Measurements from ENCODE around the gene CFAP53. TPM values are rescaled to one million over a fixed set of nuclear protein-coding genes. Genes with fewer than 3 reads are reported as not detected.

CFAP53 gene
- total RNA-seq, 1 donor from 2014 or later, result 0.68 TPM

- TF ChIP-seq CTCF (IDR thresholded peaks at IDR 0.05; ENCODE audit: insufficient read depth, low read depth, low read length) (no peak), EZH2 (IDR thresholded peaks at IDR 0.05; ENCODE audit: insufficient read depth, low read length) (no peak)
- no peak overlapping the region for H3K4me3 Mint-ChIP-seq (ENCODE audit: unreplicated experiment)
- Histone ChIP-seq H3K27me3 (ENCODE audit: insufficient read depth, low read length) (peaks cover 65% of the 10 kb centered on the region), H4K20me1 (ENCODE audit: insufficient read depth, low read length) (no peaks in the 10 kb centered on the region), H3K4me2 (ENCODE audit: low read length) (no peak overlapping the region), H3K4me1 (ENCODE audit: insufficient read depth, low read length) (no peaks in the 10 kb centered on the region), H3K36me3 (ENCODE audit: insufficient read depth, low read length) (no peaks in the 10 kb centered on the region), H2AFZ (ENCODE audit: low read depth, low read length) (no peak overlapping the region), H3K79me2 (ENCODE audit: insufficient read depth, low read length) (no peaks in the 10 kb centered on the region), H3K9me3 (ENCODE audit: insufficient read depth, low read depth, low read length) (no peaks in the 10 kb centered on the region), H3K9ac (ENCODE audit: low read length) (no peak overlapping the region), H3K4me3 (ENCODE audit: insufficient read depth, low read depth, low read length) (no peak overlapping the region), H3K27ac (ENCODE audit: low read depth, low read length) (no peak overlapping the region)
- peaks cover 10% of the 10 kb centered on the region for H3K27me3 Mint-ChIP-seq (ENCODE audit: low read depth, unreplicated experiment)
- DNase-seq (ENCODE audit: low read depth) (peak; percentile 4), FAIRE-seq (no peak)
- H3K4me1 Mint-ChIP-seq (ENCODE audit: low read depth, unreplicated experiment), result peaks cover 15% of the 10 kb centered on the region
- peak overlapping the region; percentile 30 for H3K27ac Mint-ChIP-seq (ENCODE audit: unreplicated experiment)
- H3K9me3 Mint-ChIP-seq (ENCODE audit: unreplicated experiment), result peaks cover 2% of the 10 kb centered on the region
- H3K36me3 Mint-ChIP-seq (ENCODE audit: low read depth, unreplicated experiment), result no peaks in the 10 kb centered on the region
These were observed 75.4 kb downstream of the CFAP53 start for GRCh38 chr18:50190926-50191325.

- TF ChIP-seq EZH2 (IDR thresholded peaks at IDR 0.05; ENCODE audit: insufficient read depth, low read length), result no peak
- no peak for TF ChIP-seq CTCF (IDR thresholded peaks at IDR 0.05; ENCODE audit: insufficient read depth, low read depth, low read length)
- peaks cover 3% of the 10 kb centered on the region for H3K27me3 Mint-ChIP-seq (ENCODE audit: low read depth, unreplicated experiment)
- H3K9me3 Mint-ChIP-seq (ENCODE audit: unreplicated experiment), result peaks cover 2% of the 10 kb centered on the region
These were observed 76.1 kb downstream of the CFAP53 start for GRCh38 chr18:50190236-50190635.

GRCh38 chr18:50189160-50189559 is 77.1 kb downstream of the CFAP53 start:
- Histone ChIP-seq H2AFZ (ENCODE audit: low read depth, low read length) (no peak overlapping the region), H3K4me1 (ENCODE audit: insufficient read depth, low read length) (no peaks in the 10 kb centered on the region), H3K27ac (ENCODE audit: low read depth, low read length) (no peak overlapping the region), H3K4me2 (ENCODE audit: low read length) (no peak overlapping the region), H3K79me2 (ENCODE audit: insufficient read depth, low read length) (no peaks in the 10 kb centered on the region), H4K20me1 (ENCODE audit: insufficient read depth, low read length) (no peaks in the 10 kb centered on the region), H3K4me3 (ENCODE audit: insufficient read depth, low read depth, low read length) (no peak overlapping the region), H3K9me3 (ENCODE audit: insufficient read depth, low read depth, low read length) (no peaks in the 10 kb centered on the region), H3K36me3 (ENCODE audit: insufficient read depth, low read length) (no peaks in the 10 kb centered on the region), H3K27me3 (ENCODE audit: insufficient read depth, low read length) (peaks cover 53% of the 10 kb centered on the region), H3K9ac (ENCODE audit: low read length) (no peak overlapping the region)
- no peak overlapping the region for H3K27ac Mint-ChIP-seq (ENCODE audit: unreplicated experiment)
- H3K27me3 Mint-ChIP-seq (ENCODE audit: low read depth, unreplicated experiment), result peaks cover 3% of the 10 kb centered on the region
- peaks cover 2% of the 10 kb centered on the region for H3K9me3 Mint-ChIP-seq (ENCODE audit: unreplicated experiment)
- peaks cover 15% of the 10 kb centered on the region for H3K4me1 Mint-ChIP-seq (ENCODE audit: low read depth, unreplicated experiment)
- FAIRE-seq (no peak), DNase-seq (ENCODE audit: low read depth) (no peak)
- no peak for TF ChIP-seq EZH2 (IDR thresholded peaks at IDR 0.05; ENCODE audit: insufficient read depth, low read length)
- TF ChIP-seq CTCF (IDR thresholded peaks at IDR 0.05; ENCODE audit: insufficient read depth, low read depth, low read length), result no peak
- H3K36me3 Mint-ChIP-seq (ENCODE audit: low read depth, unreplicated experiment), result no peaks in the 10 kb centered on the region
- H3K4me3 Mint-ChIP-seq (ENCODE audit: unreplicated experiment), result no peak overlapping the region

More at GRCh38 chr18:50190236-50190635, 76.1 kb downstream of the CFAP53 start:
- H3K27me3 ChIP-seq (ENCODE audit: insufficient read depth, low read length), result peaks cover 60% of the 10 kb centered on the region
- FAIRE-seq, result no peak
- no peaks in the 10 kb centered on the region for H3K4me1 ChIP-seq (ENCODE audit: insufficient read depth, low read length)
- no peak overlapping the region for H2AFZ ChIP-seq (ENCODE audit: low read depth, low read length)
- H3K4me3 ChIP-seq (ENCODE audit: insufficient read depth, low read depth, low read length), result no peak overlapping the region
- no peaks in the 10 kb centered on the region for H3K9me3 ChIP-seq (ENCODE audit: insufficient read depth, low read depth, low read length)
- Mint-ChIP-seq H3K36me3 (ENCODE audit: low read depth, unreplicated experiment) (no peaks in the 10 kb centered on the region), H3K27ac (ENCODE audit: unreplicated experiment) (peak overlapping the region; percentile 95), H3K4me3 (ENCODE audit: unreplicated experiment) (no peak overlapping the region), H3K4me1 (ENCODE audit: low read depth, unreplicated experiment) (peaks cover 15% of the 10 kb centered on the region)
- DNase-seq (ENCODE audit: low read depth), result peak; percentile 46
- no peak overlapping the region for H3K9ac ChIP-seq (ENCODE audit: low read length)
- H3K36me3 ChIP-seq (ENCODE audit: insufficient read depth, low read length), result no peaks in the 10 kb centered on the region
- H4K20me1 ChIP-seq (ENCODE audit: insufficient read depth, low read length), result no peaks in the 10 kb centered on the region
- no peak overlapping the region for H3K4me2 ChIP-seq (ENCODE audit: low read length)
- no peak overlapping the region for H3K27ac ChIP-seq (ENCODE audit: low read depth, low read length)
- no peaks in the 10 kb centered on the region for H3K79me2 ChIP-seq (ENCODE audit: insufficient read depth, low read length)

Data from astrocyte (in vitro differentiated cells and primary cell).